Lung (tissue), 12 donors: ENCODE data around the gene WDPCP. TPM values are rescaled to one million over a fixed set of nuclear protein-coding genes. Genes with fewer than 3 reads are reported as not detected.

Source experiments
- ATAC-seq: fragments of 200-7000 bp; cut with Tn5 transposase; one replicate; pipeline ENCODE4 v1.9.1; 2020; ENCODE audit warnings: moderate number of reproducible peaks; ENCODE audit not compliant: insufficient read depth, low FRiP score
- DNase-seq, 3 donors: peaks; one replicate each; pipeline ENCODE4 v3.0.0-alpha.2; 2013 to 2017
- H3K27ac ChIP-seq, 2 donors: one replicate each; pipeline ENCODE4 v1.5.1; 2013; ENCODE audit warnings: mild to moderate bottlenecking in 2 of 2, moderate library complexity in 2 of 2, control low read depth in 1 of 2, inconsistent platforms in 1 of 2, low read depth in 1 of 2, low read length in 1 of 2
- H3K27me3 ChIP-seq, 3 donors: one replicate each; pipeline ENCODE4 v1.5.1; 2013; ENCODE audit warnings: low read length in 2 of 3; ENCODE audit not compliant: control insufficient read depth in 3 of 3, insufficient read depth in 3 of 3
- H3K36me3 ChIP-seq, 4 donors: one replicate each; pipeline ENCODE4 v1.5.1; 2013; ENCODE audit warnings: low read length in 4 of 4, mild to moderate bottlenecking in 1 of 4, moderate library complexity in 1 of 4; ENCODE audit not compliant: control insufficient read depth in 4 of 4, insufficient read depth in 4 of 4
- H3K4me1 ChIP-seq, 5 donors: one replicate each; pipeline ENCODE4 v1.5.1; 2013; ENCODE audit warnings: low read length in 5 of 5, mild to moderate bottlenecking in 2 of 5, moderate library complexity in 1 of 5; ENCODE audit not compliant: control insufficient read depth in 5 of 5, insufficient read depth in 5 of 5
- H3K4me3 ChIP-seq: one replicate; pipeline ENCODE4 v1.5.1; 2013; ENCODE audit warnings: mild to moderate bottlenecking, control low read depth, moderate library complexity
- H3K9ac ChIP-seq, 2 donors: one replicate each; pipeline ENCODE4 v1.5.1; 2013; ENCODE audit warnings: low read length in 2 of 2, control low read depth in 1 of 2; ENCODE audit not compliant: insufficient read depth in 1 of 2
- H3K9me3 ChIP-seq, 4 donors: one replicate each; pipeline ENCODE4 v1.5.1; 2013; ENCODE audit warnings: low read length in 3 of 4, mild to moderate bottlenecking in 1 of 4, moderate library complexity in 1 of 4; ENCODE audit not compliant: control insufficient read depth in 4 of 4, insufficient read depth in 3 of 4
- CTCF ChIP-seq: IDR thresholded peaks from 2 replicates; pipeline ENCODE4 v1.5.1; 2012; ENCODE audit warnings: mild to moderate bottlenecking; ENCODE audit errors: control extremely low read depth, extremely low read depth
- WGBS, 2 donors: extraction: QIAGEN DNeasy Blood & Tissue Kit; methylation state at CpG; one replicate each; pipeline ENCODE4 v1.1.7; 2013; 5-methylcytosine and 5-hydroxymethylcytosine counted together
- polyA plus RNA-seq, 2 donors: library from polyadenylated mRNA; stranded (reverse); fragments of 200-250 nt; gene quantifications; one replicate each; pipeline ENCODE4 v1.2.1, GENCODE V29; 2013
- total RNA-seq, 2 donors: library from RNA; depleted of rRNA in 1 of 2; stranded (reverse); fragments of >200 nt in 1 of 2; gene quantifications; one replicate each; pipeline ENCODE4 v1.2.1, GENCODE V29; 2014 to 2021
- donor health status: control.
- donor health status: control.
- donor health status: Bipolar disorder and iron deficiency.
- donor health status: healthy.
- donor health status: DM: yes; HTN: yes; CAD: no.

Gene WDPCP
- total and polyA plus RNA-seq, 4 donors = 2.3 to 40.7 (median 8.6) TPM

GRCh38 chr2:63092857-63093256 is 495.4 kb downstream of the WDPCP start:
- H3K4me3 ChIP-seq = no peak overlapping the region
- DNase-seq = peak in 2 of 3 donors; percentile 46 to 61
- H3K9me3 ChIP-seq = no peaks in the 10 kb centered on the region
- no peak for ATAC-seq
- H3K27ac ChIP-seq = no peak overlapping the region
- H3K27me3 ChIP-seq = no peaks in the 10 kb centered on the region
- H3K36me3 ChIP-seq = no peaks in the 10 kb centered on the region
- no peak overlapping the region for H3K9ac ChIP-seq
- peaks cover 0 to 5% (median 0%) of the 10 kb centered on the region in 5 donors for H3K4me1 ChIP-seq
- TF ChIP-seq CTCF = no peak
- 2 to 4% methylated on average over 1 of the region's 1 CpG for WGBS, 2 donors

- H3K27ac ChIP-seq = no peak overlapping the region
- no peaks in the 10 kb centered on the region for H3K27me3 ChIP-seq
- WGBS, 2 donors = 76 to 90% methylated on average over 1 of the region's 1 CpG
- TF ChIP-seq CTCF = no peak
- H3K36me3 ChIP-seq = no peaks in the 10 kb centered on the region
- H3K9ac ChIP-seq = no peak overlapping the region
- H3K9me3 ChIP-seq = no peaks in the 10 kb centered on the region
- no peak overlapping the region for H3K4me3 ChIP-seq
- ATAC-seq (no peak), DNase-seq (peak in 2 of 3 donors; percentile 75 to 83)
- peaks cover 0 to 5% (median 0%) of the 10 kb centered on the region in 5 donors for H3K4me1 ChIP-seq
Measured at GRCh38 chr2:63092401-63092800, 495.9 kb downstream of the WDPCP start.

GRCh38 chr2:63086687-63087086 is 501.6 kb downstream of the WDPCP start:
- no peaks in the 10 kb centered on the region for H3K27me3 ChIP-seq
- DNase-seq (no peak), ATAC-seq (no peak)
- H3K4me3 ChIP-seq = no peak overlapping the region
- no peaks in the 10 kb centered on the region for H3K4me1 ChIP-seq
- no peak for TF ChIP-seq CTCF
- no peaks in the 10 kb centered on the region for H3K9me3 ChIP-seq
- no peak overlapping the region for H3K9ac ChIP-seq
- WGBS, 2 donors = 51 to 67% methylated on average over 1 of the region's 1 CpG
- H3K27ac ChIP-seq = no peak overlapping the region
- H3K36me3 ChIP-seq = no peaks in the 10 kb centered on the region

GRCh38 chr2:63081404-63081803 is 506.9 kb downstream of the WDPCP start:
- no peaks in the 10 kb centered on the region for H3K27me3 ChIP-seq
- no peaks in the 10 kb centered on the region for H3K9me3 ChIP-seq
- no peak overlapping the region for H3K9ac ChIP-seq
- H3K36me3 ChIP-seq = no peaks in the 10 kb centered on the region
- ATAC-seq (no peak), DNase-seq (no peak)
- H3K27ac ChIP-seq = no peak overlapping the region
- H3K4me3 ChIP-seq = no peak overlapping the region
- H3K4me1 ChIP-seq = no peaks in the 10 kb centered on the region
- WGBS, 2 donors = 69 to 85% methylated on average over 4 of the region's 4 CpGs
- no peak for TF ChIP-seq CTCF
